ENCODE measurements around the gene DGKA. TPM values are rescaled to one million over a fixed set of nuclear protein-coding genes. Genes with fewer than 3 reads are reported as not detected.
"Not testable (repeated sequence)": the region's sequence is repeated elsewhere in the genome, so short reads cannot be mapped to it uniquely, and the experiment has no call there.

DGKA gene
- total RNA-seq, 1 experiment from 2014 or later: 7.6 TPM

- CTCF ChIA-PET: interaction anchor here (0.7 kb wide), 1 partner anchor 15 kb away, joined by 4 read pairs; no protein-coding TSS in a partner anchor
- no peaks in the 10 kb centered on the region for H3K9me3 ChIP-seq (ENCODE audit: control insufficient read depth, insufficient read depth, low read depth, low read length)
- no peak for ATAC-seq
- in situ Hi-C loops (cut with HindIII; ENCODE audit: low pct_unique_long_range_greater_than_20kb, low sequenced_read_pairs): no loop called here
- no peak overlapping the region for H3K4me3 ChIP-seq (ENCODE audit: low read depth in 2 of 2, low read length in 2 of 2)
- peaks cover 6% of the 10 kb centered on the region for H3K4me1 ChIP-seq (ENCODE audit: control insufficient read depth, insufficient read depth, low read length)
- no peak for DNase-seq (ENCODE audit: low read depth, low spot score)
- POLR2A ChIA-PET: no interaction called here
- no peak overlapping the region for H3K27ac ChIP-seq (ENCODE audit: low read length)
- BruUV-seq (replicated peaks): no TSS peak
- no peaks in the 10 kb centered on the region for H3K27me3 ChIP-seq (ENCODE audit: control insufficient read depth, insufficient read depth, low read length)
- intact Hi-C loops (cut with micrococcal nuclease; ENCODE audit: unreplicated experiment): no loop called here
- H3K36me3 ChIP-seq (ENCODE audit: control insufficient read depth, insufficient read depth, low read length): peaks cover 4% of the 10 kb centered on the region; the same call in 1 of the 2 replicates
- TF ChIP-seq REST (IDR thresholded peaks at IDR 0.05; ENCODE audit: insufficient read depth in 1 of 2, low read depth in 2 of 2, low read length in 1 of 2): no peak
Measured at GRCh38 chr12:55922126-55922525, 8.8 kb upstream of the DGKA start.

- H3K4me3 ChIP-seq (ENCODE audit: low read depth in 2 of 2, low read length in 2 of 2); H3K36me3 ChIP-seq (ENCODE audit: control insufficient read depth, insufficient read depth, low read length); H3K27me3 ChIP-seq (ENCODE audit: control insufficient read depth, insufficient read depth, low read length); H3K9me3 ChIP-seq (ENCODE audit: control insufficient read depth, insufficient read depth, low read depth, low read length); DNase-seq (ENCODE audit: low read depth, low spot score); POLR2A ChIA-PET; intact Hi-C loops (cut with micrococcal nuclease; ENCODE audit: unreplicated experiment); in situ Hi-C loops (cut with HindIII; ENCODE audit: low pct_unique_long_range_greater_than_20kb, low sequenced_read_pairs); CTCF ChIA-PET; BruUV-seq (replicated peaks); ATAC-seq; H3K27ac ChIP-seq (ENCODE audit: low read length): not testable (repeated sequence)
- H3K4me1 ChIP-seq (ENCODE audit: control insufficient read depth, insufficient read depth, low read length): peaks cover 11% of the 10 kb centered on the region
Measured at GRCh38 chr12:55923648-55924047, 7.3 kb upstream of the DGKA start.

DNA sequence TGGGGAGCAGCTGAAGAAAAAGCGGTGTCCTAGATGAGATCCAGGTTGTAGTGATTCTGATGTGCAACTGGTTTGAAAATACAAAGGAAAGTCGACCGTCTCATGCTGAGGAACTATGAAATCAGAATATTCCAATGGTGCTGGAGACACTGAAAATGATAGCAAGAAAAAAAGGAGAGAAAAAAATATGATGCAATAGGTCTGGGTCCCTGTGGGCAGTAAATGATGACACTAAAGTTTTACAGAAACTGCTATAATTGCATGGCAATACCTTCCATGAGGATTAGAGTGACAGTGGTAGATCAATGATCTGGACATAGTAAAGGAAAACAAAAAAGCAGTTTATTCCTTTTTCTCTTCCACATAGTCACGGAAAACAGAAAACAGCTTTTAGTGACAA is 5.6 kb upstream of the DGKA start:
- intact Hi-C loops (cut with micrococcal nuclease; ENCODE audit: unreplicated experiment): loop anchor here (5.0 kb wide), 1 partner anchor 198 kb away; the partner anchor contains the start of gene CD63
- peaks cover 4% of the 10 kb centered on the region; the same call in 1 of the 2 replicates for H3K36me3 ChIP-seq (ENCODE audit: control insufficient read depth, insufficient read depth, low read length)
- in situ Hi-C loops (cut with HindIII; ENCODE audit: low pct_unique_long_range_greater_than_20kb, low sequenced_read_pairs): no loop called here
- no peaks in the 10 kb centered on the region for H3K27me3 ChIP-seq (ENCODE audit: control insufficient read depth, insufficient read depth, low read length)
- peak overlapping the region in 1 of 2 experiments; percentile 67; a peak in 2 of 4 replicates for H3K4me3 ChIP-seq (ENCODE audit: low read depth in 2 of 2, low read length in 2 of 2)
- ChIA-PET CTCF (no interaction called here), POLR2A (interaction anchor here (1.2 kb wide), 1 partner anchor 96 kb away, joined by 8 read pairs; the partner anchor contains the start of gene DNAJC14)
- ATAC-seq: no peak
- no peaks in the 10 kb centered on the region for H3K9me3 ChIP-seq (ENCODE audit: control insufficient read depth, insufficient read depth, low read depth, low read length)
- peak overlapping the region; percentile 100 for H3K27ac ChIP-seq (ENCODE audit: low read length)
- peaks cover 21% of the 10 kb centered on the region for H3K4me1 ChIP-seq (ENCODE audit: control insufficient read depth, insufficient read depth, low read length)
- no TSS peak for BruUV-seq (replicated peaks)
- TF ChIP-seq TCF7L2 (IDR thresholded peaks at IDR 0.05; ENCODE audit: low read depth, low read length): no peak
- TF ChIP-seq SIN3A (IDR thresholded peaks at IDR 0.05; ENCODE audit: borderline replicate concordance, insufficient read depth, low read depth, low read length): no peak
- TF ChIP-seq CTCF (IDR thresholded peaks at IDR 0.05): no peak
- TF ChIP-seq POLR2AphosphoS5 (IDR thresholded peaks at IDR 0.05; ENCODE audit: low read depth, low read length): no peak
- TF ChIP-seq REST (IDR thresholded peaks at IDR 0.05; ENCODE audit: insufficient read depth in 1 of 2, low read depth in 2 of 2, low read length in 1 of 2): no peak
- no peak for DNase-seq (ENCODE audit: low read depth, low spot score)
